WTC11 (cell line): ENCODE data around the gene NLRP1.

Experiments
- ETV6 ChIP-seq: sonication (generic); formaldehyde crosslinking; IDR thresholded peaks from 2 replicates; pipeline ENCODE4 v1.8.1; 2022; ENCODE audit warnings: mild to moderate bottlenecking, missing genetic modification reagents
- FOXK1 ChIP-seq: sonication (generic); formaldehyde crosslinking; IDR thresholded peaks from 2 replicates; pipeline ENCODE4 v1.8.0; 2022; ENCODE audit warnings: mild to moderate bottlenecking, moderate library complexity, missing genetic modification reagents
- MYBL2 ChIP-seq: sonication (generic); formaldehyde crosslinking; IDR thresholded peaks from 2 replicates; pipeline ENCODE4 v1.8.1; 2023; ENCODE audit warnings: mild to moderate bottlenecking, moderate library complexity, missing genetic modification reagents
- RORB ChIP-seq: fragments of 250-450 bp; sonication (Bioruptor Pico); IDR thresholded peaks from 2 replicates; pipeline ENCODE4 v1.9.0; 2021; ENCODE audit warnings: mild to moderate bottlenecking
- SP1 ChIP-seq: sonication (generic); formaldehyde crosslinking; conservative IDR thresholded peaks from 2 replicates; pipeline ENCODE4 v1.8.1; 2022; ENCODE audit warnings: missing genetic modification reagents
- ZNF396 ChIP-seq: fragments of 250-450 bp; sonication (Bioruptor Pico); IDR thresholded peaks from 2 replicates; pipeline ENCODE4 v1.8.0; 2021; ENCODE audit warnings: mild to moderate bottlenecking, moderate library complexity, borderline replicate concordance
- TF ChIP-seq, protein P1 (sequence below): fragments of 200-600 bp; IDR thresholded peaks from 2 replicates; pipeline ENCODE4 v1.8.0; 2022; ENCODE audit warnings: antibody characterized with exemption
- TF ChIP-seq, protein P2 (sequence below): sonication (generic); formaldehyde crosslinking; IDR thresholded peaks from 2 replicates; pipeline ENCODE4 v1.8.1; 2022; ENCODE audit warnings: low read depth, missing genetic modification reagents, borderline replicate concordance
- TF ChIP-seq, protein P3 (sequence below): sonication (generic); formaldehyde crosslinking; IDR thresholded peaks from 2 replicates; pipeline ENCODE4 v1.8.1; 2023; ENCODE audit warnings: mild to moderate bottlenecking, missing genetic modification reagents, moderate library complexity

DNA sequence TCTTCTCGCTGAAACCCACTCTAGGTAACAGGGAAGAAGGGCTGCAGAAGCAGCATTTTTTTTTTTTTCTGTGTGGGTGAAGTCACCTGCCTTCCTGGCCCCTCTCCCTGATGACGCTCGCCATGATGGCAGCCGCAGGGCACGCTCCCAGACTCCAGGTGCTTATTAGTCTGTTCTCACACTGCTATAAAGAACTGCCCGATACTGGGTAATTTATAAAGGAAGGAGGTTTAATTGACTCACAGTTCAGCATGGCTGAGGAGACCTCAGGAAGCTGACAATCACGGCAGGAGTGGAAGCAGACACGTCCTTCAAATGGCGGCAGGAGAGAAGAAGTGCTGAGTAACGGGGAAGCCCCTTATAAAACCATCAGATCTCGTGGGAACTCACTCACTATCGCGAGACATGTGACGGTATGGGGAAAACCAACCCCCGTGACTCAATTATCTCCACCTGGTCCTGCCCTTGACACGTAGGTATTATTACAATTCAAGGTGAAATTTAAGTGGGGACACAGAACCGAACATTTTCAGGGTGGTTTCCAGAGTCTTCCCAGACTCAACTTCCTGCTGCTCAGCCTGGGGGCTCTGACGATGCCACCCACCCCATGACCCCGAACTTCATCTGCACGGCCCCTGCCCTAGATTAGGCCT, 34.9 kb upstream of the NLRP1 start:
- TF ChIP-seq, protein P1, sequence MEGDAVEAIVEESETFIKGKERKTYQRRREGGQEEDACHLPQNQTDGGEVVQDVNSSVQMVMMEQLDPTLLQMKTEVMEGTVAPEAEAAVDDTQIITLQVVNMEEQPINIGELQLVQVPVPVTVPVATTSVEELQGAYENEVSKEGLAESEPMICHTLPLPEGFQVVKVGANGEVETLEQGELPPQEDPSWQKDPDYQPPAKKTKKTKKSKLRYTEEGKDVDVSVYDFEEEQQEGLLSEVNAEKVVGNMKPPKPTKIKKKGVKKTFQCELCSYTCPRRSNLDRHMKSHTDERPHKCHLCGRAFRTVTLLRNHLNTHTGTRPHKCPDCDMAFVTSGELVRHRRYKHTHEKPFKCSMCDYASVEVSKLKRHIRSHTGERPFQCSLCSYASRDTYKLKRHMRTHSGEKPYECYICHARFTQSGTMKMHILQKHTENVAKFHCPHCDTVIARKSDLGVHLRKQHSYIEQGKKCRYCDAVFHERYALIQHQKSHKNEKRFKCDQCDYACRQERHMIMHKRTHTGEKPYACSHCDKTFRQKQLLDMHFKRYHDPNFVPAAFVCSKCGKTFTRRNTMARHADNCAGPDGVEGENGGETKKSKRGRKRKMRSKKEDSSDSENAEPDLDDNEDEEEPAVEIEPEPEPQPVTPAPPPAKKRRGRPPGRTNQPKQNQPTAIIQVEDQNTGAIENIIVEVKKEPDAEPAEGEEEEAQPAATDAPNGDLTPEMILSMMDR = no peak
- TF ChIP-seq FOXK1 (CRISPR knock-in tag) = no peak
- no peak for TF ChIP-seq RORB (CRISPR knock-in tag)
- no peak for TF ChIP-seq SP1 (CRISPR knock-in tag)
- TF ChIP-seq, protein P2, sequence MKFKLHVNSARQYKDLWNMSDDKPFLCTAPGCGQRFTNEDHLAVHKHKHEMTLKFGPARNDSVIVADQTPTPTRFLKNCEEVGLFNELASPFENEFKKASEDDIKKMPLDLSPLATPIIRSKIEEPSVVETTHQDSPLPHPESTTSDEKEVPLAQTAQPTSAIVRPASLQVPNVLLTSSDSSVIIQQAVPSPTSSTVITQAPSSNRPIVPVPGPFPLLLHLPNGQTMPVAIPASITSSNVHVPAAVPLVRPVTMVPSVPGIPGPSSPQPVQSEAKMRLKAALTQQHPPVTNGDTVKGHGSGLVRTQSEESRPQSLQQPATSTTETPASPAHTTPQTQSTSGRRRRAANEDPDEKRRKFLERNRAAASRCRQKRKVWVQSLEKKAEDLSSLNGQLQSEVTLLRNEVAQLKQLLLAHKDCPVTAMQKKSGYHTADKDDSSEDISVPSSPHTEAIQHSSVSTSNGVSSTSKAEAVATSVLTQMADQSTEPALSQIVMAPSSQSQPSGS (CRISPR knock-in tag) = no peak
- TF ChIP-seq ZNF396 (CRISPR knock-in tag) = no peak
- no peak for TF ChIP-seq ETV6
- no peak for TF ChIP-seq MYBL2 (CRISPR knock-in tag)
- TF ChIP-seq, protein P3, sequence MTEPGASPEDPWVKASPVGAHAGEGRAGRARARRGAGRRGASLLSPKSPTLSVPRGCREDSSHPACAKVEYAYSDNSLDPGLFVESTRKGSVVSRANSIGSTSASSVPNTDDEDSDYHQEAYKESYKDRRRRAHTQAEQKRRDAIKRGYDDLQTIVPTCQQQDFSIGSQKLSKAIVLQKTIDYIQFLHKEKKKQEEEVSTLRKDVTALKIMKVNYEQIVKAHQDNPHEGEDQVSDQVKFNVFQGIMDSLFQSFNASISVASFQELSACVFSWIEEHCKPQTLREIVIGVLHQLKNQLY (CRISPR knock-in tag) = no peak
